ENCODE data around the gene NOL7.

GRCh38 chr6:13565921-13566320, 49.2 kb upstream of the NOL7 start:
- no peak for TF ChIP-seq POLR2AphosphoS5 (IDR thresholded peaks at IDR 0.05; ENCODE audit: low read depth, low read length)
- TF ChIP-seq REST (IDR thresholded peaks at IDR 0.05; ENCODE audit: insufficient read depth in 1 of 2, low read depth in 2 of 2, low read length in 2 of 2) = no peak
- no peak for TF ChIP-seq TAF1 (IDR thresholded peaks at IDR 0.05; ENCODE audit: borderline replicate concordance, insufficient read depth, low read length)

All from PFSK-1 (cell line).